Measurements from ENCODE around the gene ERC1.

The ERC1 gene

GRCh38 chr12:1434296-1434955 is 443.4 kb downstream of the ERC1 start:
- ChIA-PET CTCF (no interaction called here), POLR2A (no interaction called here)
- Histone ChIP-seq H3K36me3 (ENCODE audit: control insufficient read depth in 4 of 4, insufficient read depth in 4 of 4, low read length in 3 of 4) (no peaks in the 10 kb centered on the region), H3K27me3 (replicated peaks in 2 of 5; ENCODE audit: control insufficient read depth in 4 of 5, insufficient read depth in 5 of 5, low read length in 4 of 5) (no peaks in the 10 kb centered on the region), H3K4me1 (ENCODE audit: control extremely low read depth in 1 of 4, control insufficient read depth in 4 of 4, insufficient read depth in 4 of 4, low read length in 3 of 4) (no peaks in the 10 kb centered on the region), H3K9me3 (ENCODE audit: control extremely low read depth in 1 of 5, control insufficient read depth in 4 of 5, insufficient read depth in 2 of 5, low read depth in 1 of 5, low read length in 4 of 5) (no peaks in the 10 kb centered on the region), H3K27ac (ENCODE audit: insufficient read depth in 1 of 2, low read depth in 1 of 2, low read length in 2 of 2, poor library complexity in 1 of 2, severe bottlenecking in 2 of 2) (no peak overlapping the region), H3K4me3 (ENCODE audit: control insufficient read depth in 1 of 7, extremely low read depth in 1 of 7, insufficient read depth in 4 of 7, low read depth in 2 of 7, low read length in 6 of 7) (no peak overlapping the region)
- 97% methylated on average over 12 of the region's 14 CpGs for WGBS (ENCODE audit: insufficient coverage)
- no peak for DNase-seq

- WGBS (ENCODE audit: insufficient coverage), result 94% methylated on average over 2 of the region's 3 CpGs
- no peaks in the 10 kb centered on the region for H3K27me3 ChIP-seq (replicated peaks in 2 of 5; ENCODE audit: control insufficient read depth in 4 of 5, insufficient read depth in 5 of 5, low read length in 4 of 5)
- no peaks in the 10 kb centered on the region for H3K4me1 ChIP-seq (ENCODE audit: control extremely low read depth in 1 of 4, control insufficient read depth in 4 of 4, insufficient read depth in 4 of 4, low read length in 3 of 4)
- no peaks in the 10 kb centered on the region for H3K36me3 ChIP-seq (ENCODE audit: control insufficient read depth in 4 of 4, insufficient read depth in 4 of 4, low read length in 3 of 4)
- POLR2A ChIA-PET, result no interaction called here
- H3K4me3 ChIP-seq (ENCODE audit: control insufficient read depth in 1 of 7, extremely low read depth in 1 of 7, insufficient read depth in 4 of 7, low read depth in 2 of 7, low read length in 6 of 7), result no peak overlapping the region
- no peak overlapping the region for H3K27ac ChIP-seq (ENCODE audit: insufficient read depth in 1 of 2, low read depth in 1 of 2, low read length in 2 of 2, poor library complexity in 1 of 2, severe bottlenecking in 2 of 2)
- no peaks in the 10 kb centered on the region for H3K9me3 ChIP-seq (ENCODE audit: control extremely low read depth in 1 of 5, control insufficient read depth in 4 of 5, insufficient read depth in 2 of 5, low read depth in 1 of 5, low read length in 4 of 5)
- CTCF ChIA-PET, result no interaction called here
- no peak for DNase-seq
Measured at GRCh38 chr12:1435044-1435443, 444.0 kb downstream of the ERC1 start.

DNA sequence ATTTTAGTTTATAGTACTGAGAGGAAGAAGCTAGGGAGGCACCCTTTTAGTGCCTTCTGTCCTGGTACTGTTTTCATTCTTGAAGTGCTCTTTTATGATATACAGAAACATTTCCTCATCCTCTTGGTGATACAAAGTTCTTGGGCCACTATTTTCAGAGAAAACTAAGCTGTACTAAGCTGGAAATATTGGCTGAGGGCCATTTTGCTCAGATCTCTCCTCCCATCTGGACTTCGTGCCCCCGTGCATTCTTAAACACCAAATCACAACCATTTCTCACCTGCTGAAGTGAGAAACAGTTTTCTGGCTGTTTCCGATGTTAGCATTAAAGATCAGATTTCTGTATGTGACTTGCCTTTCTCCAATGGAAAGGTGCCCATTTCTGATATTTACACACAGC is 444.4 kb downstream of the ERC1 start:
- Histone ChIP-seq H3K36me3 (ENCODE audit: control insufficient read depth in 4 of 4, insufficient read depth in 4 of 4, low read length in 3 of 4) (no peaks in the 10 kb centered on the region), H3K4me1 (ENCODE audit: control extremely low read depth in 1 of 4, control insufficient read depth in 4 of 4, insufficient read depth in 4 of 4, low read length in 3 of 4) (no peaks in the 10 kb centered on the region), H3K27ac (ENCODE audit: insufficient read depth in 1 of 2, low read depth in 1 of 2, low read length in 2 of 2, poor library complexity in 1 of 2, severe bottlenecking in 2 of 2) (no peak overlapping the region), H3K4me3 (ENCODE audit: control insufficient read depth in 1 of 7, extremely low read depth in 1 of 7, insufficient read depth in 4 of 7, low read depth in 2 of 7, low read length in 6 of 7) (no peak overlapping the region), H3K27me3 (replicated peaks in 2 of 5; ENCODE audit: control insufficient read depth in 4 of 5, insufficient read depth in 5 of 5, low read length in 4 of 5) (no peaks in the 10 kb centered on the region), H3K9me3 (ENCODE audit: control extremely low read depth in 1 of 5, control insufficient read depth in 4 of 5, insufficient read depth in 2 of 5, low read depth in 1 of 5, low read length in 4 of 5) (no peaks in the 10 kb centered on the region)
- ChIA-PET CTCF (interaction anchor here (1.0 kb wide), 1 partner anchor 9 kb away, joined by 3 read pairs; no protein-coding TSS in a partner anchor), POLR2A (no interaction called here)
- no peak for DNase-seq
- WGBS (ENCODE audit: insufficient coverage), result 95% methylated on average over 3 of the region's 3 CpGs

- POLR2A ChIA-PET, result interaction anchor here (0.7 kb wide), 1 partner anchor 27 kb away, joined by 3 read pairs; no protein-coding TSS in a partner anchor
- WGBS (ENCODE audit: insufficient coverage), result 100% methylated on average over 1 of the region's 6 CpGs
Measured at GRCh38 chr12:1436015-1436414, 445.0 kb downstream of the ERC1 start.

GRCh38 chr12:1436981-1437380 is 446.0 kb downstream of the ERC1 start:
- DNase-seq, result no peak
- Histone ChIP-seq H3K9me3 (ENCODE audit: control extremely low read depth in 1 of 5, control insufficient read depth in 4 of 5, insufficient read depth in 2 of 5, low read depth in 1 of 5, low read length in 4 of 5) (no peaks in the 10 kb centered on the region), H3K27me3 (replicated peaks in 2 of 5; ENCODE audit: control insufficient read depth in 4 of 5, insufficient read depth in 5 of 5, low read length in 4 of 5) (no peaks in the 10 kb centered on the region), H3K4me3 (ENCODE audit: control insufficient read depth in 1 of 7, extremely low read depth in 1 of 7, insufficient read depth in 4 of 7, low read depth in 2 of 7, low read length in 6 of 7) (no peak overlapping the region), H3K36me3 (ENCODE audit: control insufficient read depth in 4 of 4, insufficient read depth in 4 of 4, low read length in 3 of 4) (no peaks in the 10 kb centered on the region), H3K4me1 (ENCODE audit: control extremely low read depth in 1 of 4, control insufficient read depth in 4 of 4, insufficient read depth in 4 of 4, low read length in 3 of 4) (no peaks in the 10 kb centered on the region), H3K27ac (ENCODE audit: insufficient read depth in 1 of 2, low read depth in 1 of 2, low read length in 2 of 2, poor library complexity in 1 of 2, severe bottlenecking in 2 of 2) (no peak overlapping the region)
- CTCF ChIA-PET, result interaction anchor here (1.0 kb wide), 1 partner anchor 12 kb away, joined by 3 read pairs; no protein-coding TSS in a partner anchor
- POLR2A ChIA-PET, result no interaction called here
- WGBS (ENCODE audit: insufficient coverage), result 92% methylated on average over 1 of the region's 3 CpGs

More at GRCh38 chr12:1436015-1436414, 445.0 kb downstream of the ERC1 start:
- CTCF ChIA-PET, result interaction anchor here (1.0 kb wide), 2 partner anchors 8 to 11 kb away, joined by 3 read pairs; no protein-coding TSS in a partner anchor
- Histone ChIP-seq H3K4me3 (ENCODE audit: control insufficient read depth in 1 of 7, extremely low read depth in 1 of 7, insufficient read depth in 4 of 7, low read depth in 2 of 7, low read length in 6 of 7) (no peak overlapping the region), H3K9me3 (ENCODE audit: control extremely low read depth in 1 of 5, control insufficient read depth in 4 of 5, insufficient read depth in 2 of 5, low read depth in 1 of 5, low read length in 4 of 5) (no peaks in the 10 kb centered on the region), H3K4me1 (ENCODE audit: control extremely low read depth in 1 of 4, control insufficient read depth in 4 of 4, insufficient read depth in 4 of 4, low read length in 3 of 4) (no peaks in the 10 kb centered on the region), H3K27ac (ENCODE audit: insufficient read depth in 1 of 2, low read depth in 1 of 2, low read length in 2 of 2, poor library complexity in 1 of 2, severe bottlenecking in 2 of 2) (no peak overlapping the region), H3K36me3 (ENCODE audit: control insufficient read depth in 4 of 4, insufficient read depth in 4 of 4, low read length in 3 of 4) (no peaks in the 10 kb centered on the region), H3K27me3 (replicated peaks in 2 of 5; ENCODE audit: control insufficient read depth in 4 of 5, insufficient read depth in 5 of 5, low read length in 4 of 5) (no peaks in the 10 kb centered on the region)
- no peak for DNase-seq

DNA sequence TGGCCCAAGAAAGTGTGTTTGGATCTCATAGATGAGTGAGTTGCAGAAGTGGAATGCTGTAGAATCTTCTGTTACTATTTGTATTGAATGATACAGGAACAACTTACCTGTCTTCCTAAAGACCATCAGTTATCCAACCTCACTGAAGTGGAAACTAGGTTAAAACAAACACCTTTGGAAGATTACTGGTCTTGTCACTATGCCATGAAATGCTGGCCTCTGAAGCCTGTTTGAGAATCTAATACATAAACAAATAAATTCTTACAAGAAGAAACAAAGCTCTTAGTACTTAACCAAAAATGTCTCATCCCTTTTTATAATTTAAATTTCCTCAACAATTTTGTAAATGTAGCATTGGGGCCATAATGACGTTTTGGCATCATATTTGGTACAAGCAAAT is 448.2 kb downstream of the ERC1 start:
- Histone ChIP-seq H3K27ac (ENCODE audit: insufficient read depth in 1 of 2, low read depth in 1 of 2, low read length in 2 of 2, poor library complexity in 1 of 2, severe bottlenecking in 2 of 2) (no peak overlapping the region), H3K36me3 (ENCODE audit: control insufficient read depth in 4 of 4, insufficient read depth in 4 of 4, low read length in 3 of 4) (peaks cover 0 to 2% (median 0%) of the 10 kb centered on the region in 4 experiments), H3K4me3 (ENCODE audit: control insufficient read depth in 1 of 7, extremely low read depth in 1 of 7, insufficient read depth in 4 of 7, low read depth in 2 of 7, low read length in 6 of 7) (no peak overlapping the region), H3K9me3 (ENCODE audit: control extremely low read depth in 1 of 5, control insufficient read depth in 4 of 5, insufficient read depth in 2 of 5, low read depth in 1 of 5, low read length in 4 of 5) (no peaks in the 10 kb centered on the region), H3K4me1 (ENCODE audit: control extremely low read depth in 1 of 4, control insufficient read depth in 4 of 4, insufficient read depth in 4 of 4, low read length in 3 of 4) (no peaks in the 10 kb centered on the region), H3K27me3 (replicated peaks in 2 of 5; ENCODE audit: control insufficient read depth in 4 of 5, insufficient read depth in 5 of 5, low read length in 4 of 5) (no peaks in the 10 kb centered on the region)
- no peak for DNase-seq
- WGBS (ENCODE audit: insufficient coverage), result no CpG with 5 or more reads among the region's 1 CpG
- CTCF ChIA-PET, result interaction anchor here (0.6 to 1.2 kb wide), 2 partner anchors 17 to 372 kb away, joined by 3 read pairs; no protein-coding TSS in a partner anchor
- POLR2A ChIA-PET, result no interaction called here

GRCh38 chr12:1439687-1440086 is 448.7 kb downstream of the ERC1 start:
- 82% methylated on average over 2 of the region's 3 CpGs for WGBS (ENCODE audit: insufficient coverage)
- DNase-seq, result peak; percentile 7 to 33 (median 30)
- ChIA-PET POLR2A (no interaction called here), CTCF (no interaction called here)
- Histone ChIP-seq H3K4me3 (ENCODE audit: control insufficient read depth in 1 of 7, extremely low read depth in 1 of 7, insufficient read depth in 4 of 7, low read depth in 2 of 7, low read length in 6 of 7) (no peak overlapping the region), H3K4me1 (ENCODE audit: control extremely low read depth in 1 of 4, control insufficient read depth in 4 of 4, insufficient read depth in 4 of 4, low read length in 3 of 4) (no peaks in the 10 kb centered on the region), H3K27me3 (replicated peaks in 2 of 5; ENCODE audit: control insufficient read depth in 4 of 5, insufficient read depth in 5 of 5, low read length in 4 of 5) (no peaks in the 10 kb centered on the region), H3K27ac (ENCODE audit: insufficient read depth in 1 of 2, low read depth in 1 of 2, low read length in 2 of 2, poor library complexity in 1 of 2, severe bottlenecking in 2 of 2) (no peak overlapping the region), H3K36me3 (ENCODE audit: control insufficient read depth in 4 of 4, insufficient read depth in 4 of 4, low read length in 3 of 4) (peaks cover 0 to 2% (median 0%) of the 10 kb centered on the region in 4 experiments), H3K9me3 (ENCODE audit: control extremely low read depth in 1 of 5, control insufficient read depth in 4 of 5, insufficient read depth in 2 of 5, low read depth in 1 of 5, low read length in 4 of 5) (no peaks in the 10 kb centered on the region)

Data from common myeloid progenitor, CD34-positive (primary cell).